NB4 (cell line): ENCODE results near the gene NETO2.

ENCODE experiments used
- MYC ChIP-seq: IDR thresholded peaks from 2 replicates; pipeline ENCODE4 v1.6.1; 2011; ENCODE audit warnings: low read depth, low read length
- POLR2A ChIP-seq: IDR thresholded peaks from 2 replicates; pipeline ENCODE4 v1.6.1; 2011; ENCODE audit warnings: mild to moderate bottlenecking; ENCODE audit not compliant: insufficient read length; ENCODE audit errors: extremely low read depth
- TF ChIP-seq, protein P1 (sequence below): IDR thresholded peaks from one replicate; pipeline ENCODE4 v1.5.1; 2012; ENCODE audit warnings: low read depth, low read length

DNA sequence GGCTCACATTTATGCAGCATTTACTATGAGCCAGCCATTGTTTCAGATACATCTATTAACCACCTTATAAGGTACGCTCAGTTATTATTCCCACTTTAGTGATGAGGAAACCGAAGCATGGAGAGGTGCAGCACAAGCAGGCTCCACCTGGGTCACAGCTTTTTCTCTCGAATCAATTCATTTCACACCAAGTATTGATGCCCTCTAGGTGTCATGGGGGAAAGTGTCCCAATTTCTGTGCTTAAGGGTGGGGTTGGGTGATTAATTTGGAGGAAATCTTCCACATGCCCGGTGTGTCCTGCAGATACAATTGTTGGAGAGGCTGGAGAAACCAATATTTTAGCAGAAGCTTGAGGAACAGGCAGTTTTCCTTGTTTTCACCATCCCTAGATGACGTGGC, 107.5 kb downstream of the NETO2 start:
- TF ChIP-seq, protein P1, sequence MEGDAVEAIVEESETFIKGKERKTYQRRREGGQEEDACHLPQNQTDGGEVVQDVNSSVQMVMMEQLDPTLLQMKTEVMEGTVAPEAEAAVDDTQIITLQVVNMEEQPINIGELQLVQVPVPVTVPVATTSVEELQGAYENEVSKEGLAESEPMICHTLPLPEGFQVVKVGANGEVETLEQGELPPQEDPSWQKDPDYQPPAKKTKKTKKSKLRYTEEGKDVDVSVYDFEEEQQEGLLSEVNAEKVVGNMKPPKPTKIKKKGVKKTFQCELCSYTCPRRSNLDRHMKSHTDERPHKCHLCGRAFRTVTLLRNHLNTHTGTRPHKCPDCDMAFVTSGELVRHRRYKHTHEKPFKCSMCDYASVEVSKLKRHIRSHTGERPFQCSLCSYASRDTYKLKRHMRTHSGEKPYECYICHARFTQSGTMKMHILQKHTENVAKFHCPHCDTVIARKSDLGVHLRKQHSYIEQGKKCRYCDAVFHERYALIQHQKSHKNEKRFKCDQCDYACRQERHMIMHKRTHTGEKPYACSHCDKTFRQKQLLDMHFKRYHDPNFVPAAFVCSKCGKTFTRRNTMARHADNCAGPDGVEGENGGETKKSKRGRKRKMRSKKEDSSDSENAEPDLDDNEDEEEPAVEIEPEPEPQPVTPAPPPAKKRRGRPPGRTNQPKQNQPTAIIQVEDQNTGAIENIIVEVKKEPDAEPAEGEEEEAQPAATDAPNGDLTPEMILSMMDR, result no peak
- TF ChIP-seq POLR2A (no peak), MYC (no peak)
